Skeletal muscle tissue (tissue), 4 donors: Measurements from ENCODE around the gene LHX4. TPM values are rescaled to one million over a fixed set of nuclear protein-coding genes. Genes with fewer than 3 reads are reported as not detected.
A peak's percentile ranks its signal among the peaks of the same experiment; 100 is the strongest.

ENCODE experiments used
- H3K27ac ChIP-seq: one replicate; pipeline ENCODE4 v1.7.0; 2013; ENCODE audit warnings: mild to moderate bottlenecking, low read depth, low read length, inconsistent platforms
- H3K27me3 ChIP-seq, 3 donors: one replicate each; pipeline ENCODE4 v1.7.0; 2013; ENCODE audit warnings: low read length in 3 of 3; ENCODE audit not compliant: control insufficient read depth in 3 of 3, insufficient read depth in 3 of 3
- H3K36me3 ChIP-seq, 3 donors: one replicate each; pipeline ENCODE4 v1.7.0; 2013; ENCODE audit warnings: low read length in 3 of 3; ENCODE audit not compliant: control insufficient read depth in 3 of 3, insufficient read depth in 3 of 3
- H3K4me1 ChIP-seq, 3 donors: one replicate each; pipeline ENCODE4 v1.7.0; 2013; ENCODE audit warnings: low read length in 3 of 3, mild to moderate bottlenecking in 3 of 3; ENCODE audit not compliant: control insufficient read depth in 3 of 3, insufficient read depth in 3 of 3
- H3K4me3 ChIP-seq, 3 donors: one replicate each; pipeline ENCODE4 v1.7.0; 2013; ENCODE audit warnings: low read length in 3 of 3
- H3K9ac ChIP-seq, 3 donors: one replicate each; pipeline ENCODE4 v1.7.0; 2013; ENCODE audit warnings: low read length in 3 of 3, mild to moderate bottlenecking in 3 of 3, moderate library complexity in 2 of 3, low read depth in 1 of 3
- H3K9me3 ChIP-seq, 3 donors: one replicate each; pipeline ENCODE4 v1.7.0; 2013; ENCODE audit warnings: low read length in 3 of 3; ENCODE audit not compliant: control insufficient read depth in 3 of 3
- total RNA-seq: library from RNA; depleted of rRNA; stranded (reverse); fragments of >200 nt; gene quantifications from one replicate; pipeline ENCODE4 v1.2.3, GENCODE V29; 2014
- donor health status: Osteomylitis.

The LHX4 gene
- total RNA-seq, 1 donor from 2014 or later, result not detected

GRCh38 chr1:180269645-180270529 lies 39.8 kb downstream of the LHX4 start:
- Histone ChIP-seq H3K27ac (no peak overlapping the region), H3K27me3 (peaks cover 9 to 14% (median 11%) of the 10 kb centered on the region in 3 donors), H3K36me3 (peaks cover 3 to 5% (median 4%) of the 10 kb centered on the region in 3 donors), H3K9ac (no peak overlapping the region), H3K9me3 (no peaks in the 10 kb centered on the region), H3K4me3 (no peak overlapping the region), H3K4me1 (peaks cover 0 to 3% (median 0%) of the 10 kb centered on the region in 3 donors)

GRCh38 chr1:180270530-180271271 lies 40.6 kb downstream of the LHX4 start:
- Histone ChIP-seq H3K9me3 (no peaks in the 10 kb centered on the region), H3K27me3 (peaks cover 5 to 7% (median 6%) of the 10 kb centered on the region in 3 donors), H3K9ac (no peak overlapping the region), H3K4me3 (no peak overlapping the region), H3K4me1 (peaks cover 0 to 5% (median under 1%) of the 10 kb centered on the region in 3 donors), H3K36me3 (peaks cover 3 to 8% (median 5%) of the 10 kb centered on the region in 3 donors), H3K27ac (no peak overlapping the region)

GRCh38 chr1:180271272-180272255 lies 41.5 kb downstream of the LHX4 start:
- Histone ChIP-seq H3K27me3 (peaks cover 0 to 4% (median 0%) of the 10 kb centered on the region in 3 donors), H3K36me3 (peaks cover 3 to 8% (median 5%) of the 10 kb centered on the region in 3 donors), H3K9me3 (no peaks in the 10 kb centered on the region), H3K4me1 (peaks cover 0 to 13% (median 8%) of the 10 kb centered on the region in 3 donors), H3K27ac (no peak overlapping the region), H3K4me3 (no peak overlapping the region), H3K9ac (no peak overlapping the region)

- Histone ChIP-seq H3K36me3 (peaks cover 3 to 8% (median 5%) of the 10 kb centered on the region in 3 donors), H3K9ac (no peak overlapping the region), H3K27me3 (no peaks in the 10 kb centered on the region), H3K4me3 (no peak overlapping the region), H3K27ac (no peak overlapping the region), H3K4me1 (peaks cover 4 to 22% (median 15%) of the 10 kb centered on the region in 3 donors), H3K9me3 (no peaks in the 10 kb centered on the region)
Measured at GRCh38 chr1:180272395-180272794, 42.3 kb downstream of the LHX4 start.

GRCh38 chr1:180273066-180273465 lies 43.0 kb downstream of the LHX4 start:
- Histone ChIP-seq H3K9ac (no peak overlapping the region), H3K4me3 (no peak overlapping the region), H3K36me3 (peaks cover 3 to 8% (median 5%) of the 10 kb centered on the region in 3 donors), H3K4me1 (peaks cover 4 to 23% (median 19%) of the 10 kb centered on the region in 3 donors), H3K27me3 (no peaks in the 10 kb centered on the region), H3K9me3 (no peaks in the 10 kb centered on the region), H3K27ac (no peak overlapping the region)

GRCh38 chr1:180274221-180274620 lies 44.2 kb downstream of the LHX4 start:
- Histone ChIP-seq H3K27me3 (no peaks in the 10 kb centered on the region), H3K36me3 (peaks cover 3 to 8% (median 5%) of the 10 kb centered on the region in 3 donors), H3K27ac (no peak overlapping the region), H3K4me3 (no peak overlapping the region), H3K9ac (no peak overlapping the region), H3K4me1 (peaks cover 4 to 25% (median 24%) of the 10 kb centered on the region in 3 donors), H3K9me3 (no peaks in the 10 kb centered on the region)

GRCh38 chr1:180275726-180276125 lies 45.7 kb downstream of the LHX4 start:
- Histone ChIP-seq H3K27ac (no peak overlapping the region), H3K4me3 (no peak overlapping the region), H3K9ac (no peak overlapping the region), H3K4me1 (peaks cover 4 to 25% (median 24%) of the 10 kb centered on the region in 3 donors), H3K27me3 (no peaks in the 10 kb centered on the region), H3K36me3 (peaks cover 3 to 8% (median 5%) of the 10 kb centered on the region in 3 donors), H3K9me3 (no peaks in the 10 kb centered on the region)

GRCh38 chr1:180277476-180278193 lies 47.6 kb downstream of the LHX4 start:
- Histone ChIP-seq H3K36me3 (peaks cover 3 to 8% (median 5%) of the 10 kb centered on the region in 3 donors), H3K9me3 (no peaks in the 10 kb centered on the region), H3K9ac (no peak overlapping the region), H3K4me3 (no peak overlapping the region), H3K4me1 (peaks cover 4 to 24% (median 22%) of the 10 kb centered on the region in 3 donors), H3K27ac (peak overlapping the region; percentile 52), H3K27me3 (no peaks in the 10 kb centered on the region)

GRCh38 chr1:180278194-180278515 lies 48.1 kb downstream of the LHX4 start:
- peak overlapping the region; percentile 52 for H3K27ac ChIP-seq
- no peaks in the 10 kb centered on the region for H3K27me3 ChIP-seq
- H3K9ac ChIP-seq, result no peak overlapping the region
- H3K4me3 ChIP-seq, result no peak overlapping the region
- peaks cover 3 to 8% (median 5%) of the 10 kb centered on the region in 3 donors for H3K36me3 ChIP-seq
- H3K4me1 ChIP-seq, result peaks cover 4 to 24% (median 22%) of the 10 kb centered on the region in 3 donors
- H3K9me3 ChIP-seq, result no peaks in the 10 kb centered on the region
